ENCODE data around the gene DKK3. TPM values are rescaled to one million over a fixed set of nuclear protein-coding genes. Genes with fewer than 3 reads are reported as not detected.

DKK3 gene
- total RNA-seq, 1 donor from 2014 or later: 8.4 TPM

DNA sequence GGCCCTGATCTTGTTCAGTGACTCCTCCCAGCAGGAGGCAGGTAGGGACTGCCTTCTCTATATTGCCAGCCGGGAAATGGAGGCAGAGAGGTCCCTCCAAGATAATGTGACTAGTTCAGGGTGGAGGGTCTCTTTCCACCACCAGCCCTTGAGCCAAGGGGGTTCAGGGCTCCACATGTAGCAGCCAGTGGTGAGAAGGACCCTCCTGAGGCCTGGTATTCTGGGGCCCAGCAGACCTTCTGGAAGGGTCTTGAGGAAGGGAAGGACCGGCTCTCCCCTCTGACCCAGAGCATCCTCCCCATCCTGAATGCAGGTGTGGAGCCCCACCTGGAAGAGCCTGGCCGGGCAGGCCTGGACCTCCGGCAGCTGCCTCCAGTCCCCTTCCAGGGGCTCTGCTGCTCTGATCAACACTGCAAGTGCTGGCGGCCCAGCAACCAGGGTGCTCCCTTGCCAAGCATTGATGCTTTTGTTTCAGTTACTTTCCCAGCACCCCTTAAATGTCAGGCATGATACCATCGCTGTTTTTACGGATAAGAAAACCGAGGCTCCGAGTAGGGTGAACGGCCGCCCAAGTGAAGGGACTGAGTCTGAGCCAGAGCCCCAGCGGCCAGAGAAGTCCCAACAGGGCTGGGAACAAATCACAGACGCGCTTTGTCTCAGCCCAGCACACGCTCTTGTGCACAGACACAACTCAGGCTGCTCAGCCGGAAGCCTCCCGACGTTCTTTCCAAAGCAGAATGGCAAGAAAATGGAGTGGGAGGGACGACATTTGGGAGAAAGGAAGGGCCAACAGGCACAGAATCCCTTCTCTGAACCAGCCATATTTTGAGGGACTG is 38.8 kb downstream of the DKK3 start:
- no peak for DNase-seq (ENCODE audit: low spot score)
- Mint-ChIP-seq H3K4me3 (ENCODE audit: unreplicated experiment) (no peak overlapping the region), H3K27ac (ENCODE audit: unreplicated experiment) (no peak overlapping the region), H3K36me3 (ENCODE audit: low read depth, unreplicated experiment) (peaks cover 3% of the 10 kb centered on the region), H3K4me1 (ENCODE audit: unreplicated experiment) (no peaks in the 10 kb centered on the region), H3K9me3 (ENCODE audit: unreplicated experiment) (no peaks in the 10 kb centered on the region), H3K27me3 (ENCODE audit: unreplicated experiment) (peaks cover 8% of the 10 kb centered on the region)
- TF ChIP-seq, protein P1, sequence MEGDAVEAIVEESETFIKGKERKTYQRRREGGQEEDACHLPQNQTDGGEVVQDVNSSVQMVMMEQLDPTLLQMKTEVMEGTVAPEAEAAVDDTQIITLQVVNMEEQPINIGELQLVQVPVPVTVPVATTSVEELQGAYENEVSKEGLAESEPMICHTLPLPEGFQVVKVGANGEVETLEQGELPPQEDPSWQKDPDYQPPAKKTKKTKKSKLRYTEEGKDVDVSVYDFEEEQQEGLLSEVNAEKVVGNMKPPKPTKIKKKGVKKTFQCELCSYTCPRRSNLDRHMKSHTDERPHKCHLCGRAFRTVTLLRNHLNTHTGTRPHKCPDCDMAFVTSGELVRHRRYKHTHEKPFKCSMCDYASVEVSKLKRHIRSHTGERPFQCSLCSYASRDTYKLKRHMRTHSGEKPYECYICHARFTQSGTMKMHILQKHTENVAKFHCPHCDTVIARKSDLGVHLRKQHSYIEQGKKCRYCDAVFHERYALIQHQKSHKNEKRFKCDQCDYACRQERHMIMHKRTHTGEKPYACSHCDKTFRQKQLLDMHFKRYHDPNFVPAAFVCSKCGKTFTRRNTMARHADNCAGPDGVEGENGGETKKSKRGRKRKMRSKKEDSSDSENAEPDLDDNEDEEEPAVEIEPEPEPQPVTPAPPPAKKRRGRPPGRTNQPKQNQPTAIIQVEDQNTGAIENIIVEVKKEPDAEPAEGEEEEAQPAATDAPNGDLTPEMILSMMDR (IDR thresholded peaks at IDR 0.05; ENCODE audit: unreplicated experiment): no peak

DNA sequence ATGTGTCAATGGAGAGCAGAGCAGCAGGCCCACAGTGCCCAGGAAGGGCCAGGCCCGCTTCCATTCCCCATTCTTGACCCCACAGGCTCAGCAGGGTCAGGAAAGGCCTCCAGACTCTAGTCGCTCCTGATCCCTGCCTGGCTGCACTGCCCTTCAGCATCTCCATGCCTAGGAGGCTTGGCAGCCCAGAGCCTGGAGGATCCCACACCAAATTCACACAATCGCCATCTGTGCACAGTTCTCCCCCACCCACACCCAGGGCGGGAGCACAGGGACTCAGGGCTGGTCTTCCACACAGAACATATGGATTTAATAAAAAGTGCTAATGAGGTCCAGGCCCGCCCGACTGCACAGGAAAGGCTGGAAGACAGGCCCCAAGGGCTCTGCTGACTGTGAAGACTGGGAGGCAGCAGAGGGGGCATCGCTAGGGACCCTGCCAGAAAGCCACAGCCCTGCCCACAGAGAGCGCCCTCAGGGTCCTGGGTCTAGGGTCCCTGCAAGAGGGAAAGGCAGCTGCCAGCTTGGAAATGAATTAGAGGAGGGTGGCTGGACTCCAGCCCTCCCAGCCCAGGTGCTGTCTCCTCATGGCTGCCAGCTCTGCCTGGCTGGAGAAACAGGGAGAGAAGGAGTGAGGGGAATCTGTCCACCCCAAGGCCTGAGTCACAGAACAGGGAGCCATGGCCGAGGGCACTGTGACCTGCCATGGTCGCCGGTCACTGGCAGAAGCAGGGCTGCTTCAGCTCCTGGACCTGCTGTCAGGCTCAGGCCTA is 39.7 kb downstream of the DKK3 start:
- H3K27ac Mint-ChIP-seq (ENCODE audit: unreplicated experiment): no peak overlapping the region
- TF ChIP-seq, protein P1 (IDR thresholded peaks at IDR 0.05; ENCODE audit: unreplicated experiment): no peak
- H3K36me3 Mint-ChIP-seq (ENCODE audit: low read depth, unreplicated experiment): peaks cover 3% of the 10 kb centered on the region
- no peak overlapping the region for H3K4me3 Mint-ChIP-seq (ENCODE audit: unreplicated experiment)
- H3K4me1 Mint-ChIP-seq (ENCODE audit: unreplicated experiment): no peaks in the 10 kb centered on the region
- no peak for DNase-seq (ENCODE audit: low spot score)
- peaks cover 12% of the 10 kb centered on the region for H3K27me3 Mint-ChIP-seq (ENCODE audit: unreplicated experiment)
- H3K9me3 Mint-ChIP-seq (ENCODE audit: unreplicated experiment): no peaks in the 10 kb centered on the region

DNA sequence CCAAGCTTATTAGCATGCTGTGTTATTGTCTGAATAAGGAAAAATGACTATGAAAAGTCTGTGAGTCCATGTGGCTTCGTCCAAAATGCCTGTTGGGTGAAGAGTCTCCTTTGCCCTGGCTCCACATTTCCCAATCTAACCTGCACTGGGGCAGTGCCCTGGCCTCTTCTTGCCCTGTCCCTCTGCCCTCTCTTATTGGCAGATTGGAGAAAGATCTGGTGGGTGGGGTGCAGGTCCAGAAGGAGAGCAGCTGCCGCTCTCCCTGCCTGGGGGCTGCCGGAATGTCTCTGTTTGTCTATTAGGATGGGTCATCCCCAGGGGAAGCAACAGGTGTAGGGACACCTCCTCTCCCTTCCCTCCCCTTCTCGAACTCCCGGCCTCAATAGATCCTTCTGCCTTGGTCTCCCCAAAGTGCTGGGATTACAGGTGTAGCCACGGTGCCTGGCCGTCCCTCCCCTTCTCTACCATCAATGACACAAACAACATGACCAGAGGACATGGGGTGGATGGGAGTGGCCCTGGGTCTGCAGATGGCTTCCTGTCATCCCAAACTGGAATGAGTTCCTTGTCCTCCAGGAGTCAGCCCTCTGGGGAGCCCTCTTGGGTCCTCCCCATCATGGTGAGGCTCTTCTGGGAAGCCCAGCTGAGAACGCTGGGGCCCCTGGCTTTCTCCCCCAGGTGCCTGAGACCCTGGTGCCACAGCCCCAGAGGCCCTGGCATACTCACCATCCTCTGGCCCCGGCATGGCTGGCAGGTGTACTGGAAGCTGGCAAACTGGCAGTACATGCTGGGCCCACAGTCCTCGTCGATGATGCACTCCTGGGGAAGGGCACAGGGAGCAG is 40.5 kb downstream of the DKK3 start:
- no peaks in the 10 kb centered on the region for H3K4me1 Mint-ChIP-seq (ENCODE audit: unreplicated experiment)
- H3K27me3 Mint-ChIP-seq (ENCODE audit: unreplicated experiment): peaks cover 10% of the 10 kb centered on the region
- no peak overlapping the region for H3K4me3 Mint-ChIP-seq (ENCODE audit: unreplicated experiment)
- peaks cover 3% of the 10 kb centered on the region for H3K36me3 Mint-ChIP-seq (ENCODE audit: low read depth, unreplicated experiment)
- DNase-seq (ENCODE audit: low spot score): no peak
- H3K9me3 Mint-ChIP-seq (ENCODE audit: unreplicated experiment): no peaks in the 10 kb centered on the region
- TF ChIP-seq, protein P1 (IDR thresholded peaks at IDR 0.05; ENCODE audit: unreplicated experiment): no peak
- H3K27ac Mint-ChIP-seq (ENCODE audit: unreplicated experiment): no peak overlapping the region

DNA sequence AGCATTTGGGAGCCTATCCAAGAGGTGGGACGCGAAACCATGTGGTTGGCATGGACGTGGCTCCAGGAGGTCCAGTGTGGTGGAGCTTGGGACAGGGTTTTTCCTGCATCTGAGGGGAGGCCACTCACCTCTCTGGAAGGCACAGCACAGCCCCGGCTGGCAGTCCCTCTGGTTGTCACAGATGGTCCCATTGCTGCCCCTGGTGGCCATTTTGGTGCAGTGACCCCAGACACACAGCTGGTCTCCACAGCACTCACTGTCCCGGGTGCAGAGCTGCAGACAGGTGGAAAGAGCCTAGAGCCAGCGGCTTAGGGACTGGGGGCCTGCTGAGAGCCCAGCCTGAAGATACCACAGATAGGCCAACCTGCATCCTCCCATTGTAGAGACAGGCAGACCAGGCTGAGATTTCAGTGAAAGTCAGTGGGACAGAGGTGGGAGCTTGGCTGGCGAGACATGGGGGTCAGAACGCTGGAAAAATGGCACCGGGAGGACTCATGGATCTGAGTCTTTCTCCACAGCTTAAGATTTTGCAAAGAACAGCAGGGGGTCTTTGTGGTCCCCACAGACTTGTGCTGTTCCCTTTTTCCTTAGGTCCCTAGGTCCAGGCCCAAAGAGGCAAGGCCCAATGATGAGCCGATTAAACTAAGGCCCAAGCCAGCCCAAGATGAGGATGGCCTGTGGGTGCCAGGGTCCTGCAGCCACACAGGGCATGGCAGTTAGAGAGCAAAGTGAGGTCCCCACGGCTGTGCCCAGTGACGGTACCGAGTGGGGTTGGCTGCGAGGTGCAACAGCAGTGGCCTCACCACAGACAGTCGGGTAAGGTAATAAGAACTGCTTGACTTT is 41.4 kb downstream of the DKK3 start:
- H3K4me1 Mint-ChIP-seq (ENCODE audit: unreplicated experiment): peaks cover 5% of the 10 kb centered on the region
- H3K36me3 Mint-ChIP-seq (ENCODE audit: low read depth, unreplicated experiment): peaks cover 9% of the 10 kb centered on the region
- H3K27ac Mint-ChIP-seq (ENCODE audit: unreplicated experiment): no peak overlapping the region

More for the DNA sequence above, 41.4 kb downstream of the DKK3 start:
- Mint-ChIP-seq H3K4me3 (ENCODE audit: unreplicated experiment) (no peak overlapping the region), H3K9me3 (ENCODE audit: unreplicated experiment) (no peaks in the 10 kb centered on the region), H3K27me3 (ENCODE audit: unreplicated experiment) (peaks cover 12% of the 10 kb centered on the region)
- TF ChIP-seq, protein P1 (IDR thresholded peaks at IDR 0.05; ENCODE audit: unreplicated experiment): peak; percentile 81
- DNase-seq (ENCODE audit: low spot score): peak; percentile 83

Data from endothelial cell (in vitro differentiated cells).